Stimulated activated CD8-positive, alpha-beta memory T cell treated with anti-CD3 and anti-CD28 coated beads, Interleukin-15, amount 100 ng/mL, for 24 hours (primary cell): ENCODE data around the gene ZBTB18.

Experiments
- DNase-seq: peaks from one replicate; pipeline ENCODE4 v3.0.0-alpha.2; 2020; ENCODE audit warnings: low read depth

The ZBTB18 gene

GRCh38 chr1:244062156-244062725 lies 11.2 kb downstream of the ZBTB18 start:
- DNase-seq: no peak

- DNase-seq: no peak
Measured at GRCh38 chr1:244063498-244063897, 12.4 kb downstream of the ZBTB18 start.

GRCh38 chr1:244064621-244065020 lies 13.5 kb downstream of the ZBTB18 start:
- no peak for DNase-seq

GRCh38 chr1:244065063-244065793 lies 14.1 kb downstream of the ZBTB18 start:
- no peak for DNase-seq

GRCh38 chr1:244065960-244066388 lies 14.9 kb downstream of the ZBTB18 start:
- DNase-seq: no peak

- no peak for DNase-seq
Measured at GRCh38 chr1:244066954-244067716, 16.1 kb downstream of the ZBTB18 start.

GRCh38 chr1:244067893-244068292 lies 16.8 kb downstream of the ZBTB18 start:
- no peak for DNase-seq

GRCh38 chr1:244068567-244068966 lies 17.5 kb downstream of the ZBTB18 start:
- no peak for DNase-seq

- DNase-seq: no peak
Measured at GRCh38 chr1:244069326-244069898, 18.3 kb downstream of the ZBTB18 start.

GRCh38 chr1:244074559-244075171 lies 23.6 kb downstream of the ZBTB18 start:
- DNase-seq: no peak

GRCh38 chr1:244075247-244075722 lies 24.2 kb downstream of the ZBTB18 start:
- no peak for DNase-seq

- no peak for DNase-seq
Measured at GRCh38 chr1:244076740-244077139, 25.7 kb downstream of the ZBTB18 start.

GRCh38 chr1:244077473-244078220 lies 26.6 kb downstream of the ZBTB18 start:
- no peak for DNase-seq

GRCh38 chr1:244080343-244080929 lies 29.4 kb downstream of the ZBTB18 start:
- DNase-seq: no peak

- DNase-seq: no peak
Measured at GRCh38 chr1:244082969-244083368, 31.9 kb downstream of the ZBTB18 start.

GRCh38 chr1:244083383-244083943 lies 32.4 kb downstream of the ZBTB18 start:
- DNase-seq: no peak

- no peak for DNase-seq
Measured at GRCh38 chr1:244084763-244085162, 33.7 kb downstream of the ZBTB18 start.

- DNase-seq: no peak
Measured at GRCh38 chr1:244085891-244086290, 34.8 kb downstream of the ZBTB18 start.

GRCh38 chr1:244087021-244087560 lies 36.0 kb downstream of the ZBTB18 start:
- no peak for DNase-seq

GRCh38 chr1:244087611-244088010 lies 36.5 kb downstream of the ZBTB18 start:
- DNase-seq: no peak
